Esophagus muscularis mucosa (tissue), 4 donors: Measurements from ENCODE around the gene ATP1B2. TPM values are rescaled to one million over a fixed set of nuclear protein-coding genes. Genes with fewer than 3 reads are reported as not detected.

Experiments used
- DNase-seq: peaks from one replicate; pipeline ENCODE4 v3.0.0-alpha.2; 2017; ENCODE audit errors: extremely low spot score
- H3K27ac ChIP-seq, 4 donors: fragments of 200-600 bp; sonication (generic); replicated peaks in 1 of 4; 1 replicate in 3 of 4; 2 replicates in 1 of 4; pipeline ENCODE4 v1.5.1; 2016 to 2019; ENCODE audit warnings: mild to moderate bottlenecking in 1 of 4
- H3K27me3 ChIP-seq, 4 donors: fragments of 200-600 bp; sonication (generic); one replicate each; pipeline versions ENCODE4 v1.5.1 to v1.6.0; 2016 to 2019
- H3K36me3 ChIP-seq, 4 donors: fragments of 200-600 bp; sonication (generic); one replicate each; pipeline ENCODE4 v1.5.1; 2016 to 2019
- H3K4me1 ChIP-seq, 4 donors: fragments of 200-600 bp; sonication (generic); one replicate each; pipeline ENCODE4 v1.5.1; 2016 to 2019
- H3K4me3 ChIP-seq, 4 donors: fragments of 200-600 bp; sonication (generic); 1 replicate in 2 of 4; 2 replicates in 2 of 4; pipeline ENCODE4 v1.5.1; 2016 to 2019; ENCODE audit warnings: mild to moderate bottlenecking in 4 of 4, moderate library complexity in 1 of 4
- H3K9me3 ChIP-seq, 4 donors: fragments of 200-600 bp; sonication (generic); 1 replicate in 3 of 4; 2 replicates in 1 of 4; pipeline ENCODE4 v1.5.1; 2016 to 2019
- EP300 ChIP-seq: sonication (generic); formaldehyde crosslinking; IDR thresholded peaks from one replicate; pipeline ENCODE4 v1.6.1; 2017; ENCODE audit warnings: antibody characterized with exemption
- POLR2A ChIP-seq: fragments of 450-650 bp; IDR thresholded peaks from one replicate; pipeline ENCODE4 v1.6.1; 2017; ENCODE audit warnings: antibody characterized with exemption, moderate library complexity, mild to moderate bottlenecking, low read depth
- POLR2AphosphoS5 ChIP-seq, 2 donors: sonication (generic); formaldehyde crosslinking; IDR thresholded peaks; one replicate each; pipeline ENCODE4 v1.6.1; 2017; ENCODE audit warnings: antibody characterized with exemption in 2 of 2
- WGBS: methylation state at CpG from one replicate; pipeline ENCODE4 v1.1.5; 2018; 5-methylcytosine and 5-hydroxymethylcytosine counted together
- intact Hi-C: fragments of 100-400 bp; cut with DNase I; formaldehyde crosslinking; loops from one replicate; pipeline ENCODE4 v1.15.1; 2023
- total RNA-seq, 4 donors: library from RNA; depleted of rRNA; stranded (reverse); fragments of >200 nt; gene quantifications; one replicate each; pipeline versions ENCODE4 v1.1.0 to v1.2.1, GENCODE V29; 2016
- TF ChIP-seq, protein P1 (sequence below), 3 experiments: fragments of 200-600 bp in 2 of 3; fragments of 450-650 bp in 1 of 3; sonication (generic) in 2 of 3; IDR thresholded peaks; one replicate each; pipeline ENCODE4 v1.5.1; 2017 to 2019; ENCODE audit warnings: antibody characterized with exemption in 3 of 3, mild to moderate bottlenecking in 2 of 3, moderate library complexity in 1 of 3

The ATP1B2 gene
- total RNA-seq, 4 donors from 2014 or later, result 1.6 to 2.9 (median 2.2) TPM

GRCh38 chr17:7703584-7704479, 53.1 kb downstream of the ATP1B2 start:
- DNase-seq, result no peak
- TF ChIP-seq POLR2A (no peak), EP300 (no peak), POLR2AphosphoS5 (IDR thresholded peaks at IDR 0.05) (no peak)
- TF ChIP-seq, protein P1, sequence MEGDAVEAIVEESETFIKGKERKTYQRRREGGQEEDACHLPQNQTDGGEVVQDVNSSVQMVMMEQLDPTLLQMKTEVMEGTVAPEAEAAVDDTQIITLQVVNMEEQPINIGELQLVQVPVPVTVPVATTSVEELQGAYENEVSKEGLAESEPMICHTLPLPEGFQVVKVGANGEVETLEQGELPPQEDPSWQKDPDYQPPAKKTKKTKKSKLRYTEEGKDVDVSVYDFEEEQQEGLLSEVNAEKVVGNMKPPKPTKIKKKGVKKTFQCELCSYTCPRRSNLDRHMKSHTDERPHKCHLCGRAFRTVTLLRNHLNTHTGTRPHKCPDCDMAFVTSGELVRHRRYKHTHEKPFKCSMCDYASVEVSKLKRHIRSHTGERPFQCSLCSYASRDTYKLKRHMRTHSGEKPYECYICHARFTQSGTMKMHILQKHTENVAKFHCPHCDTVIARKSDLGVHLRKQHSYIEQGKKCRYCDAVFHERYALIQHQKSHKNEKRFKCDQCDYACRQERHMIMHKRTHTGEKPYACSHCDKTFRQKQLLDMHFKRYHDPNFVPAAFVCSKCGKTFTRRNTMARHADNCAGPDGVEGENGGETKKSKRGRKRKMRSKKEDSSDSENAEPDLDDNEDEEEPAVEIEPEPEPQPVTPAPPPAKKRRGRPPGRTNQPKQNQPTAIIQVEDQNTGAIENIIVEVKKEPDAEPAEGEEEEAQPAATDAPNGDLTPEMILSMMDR (IDR thresholded peaks at IDR 0.05), result no peak
- Histone ChIP-seq H3K4me3 (peak overlapping the region in 1 of 4 donors; percentile 45), H3K9me3 (no peaks in the 10 kb centered on the region), H3K27me3 (peaks cover 0 to 85% (median 27%) of the 10 kb centered on the region in 4 donors), H3K36me3 (peaks cover 21 to 30% (median 28%) of the 10 kb centered on the region in 4 donors), H3K4me1 (peaks cover 16 to 27% (median 22%) of the 10 kb centered on the region in 4 donors), H3K27ac (no peak overlapping the region)
- WGBS, result 44% methylated on average over 24 of the region's 24 CpGs
- intact Hi-C loops, result no loop called here

DNA sequence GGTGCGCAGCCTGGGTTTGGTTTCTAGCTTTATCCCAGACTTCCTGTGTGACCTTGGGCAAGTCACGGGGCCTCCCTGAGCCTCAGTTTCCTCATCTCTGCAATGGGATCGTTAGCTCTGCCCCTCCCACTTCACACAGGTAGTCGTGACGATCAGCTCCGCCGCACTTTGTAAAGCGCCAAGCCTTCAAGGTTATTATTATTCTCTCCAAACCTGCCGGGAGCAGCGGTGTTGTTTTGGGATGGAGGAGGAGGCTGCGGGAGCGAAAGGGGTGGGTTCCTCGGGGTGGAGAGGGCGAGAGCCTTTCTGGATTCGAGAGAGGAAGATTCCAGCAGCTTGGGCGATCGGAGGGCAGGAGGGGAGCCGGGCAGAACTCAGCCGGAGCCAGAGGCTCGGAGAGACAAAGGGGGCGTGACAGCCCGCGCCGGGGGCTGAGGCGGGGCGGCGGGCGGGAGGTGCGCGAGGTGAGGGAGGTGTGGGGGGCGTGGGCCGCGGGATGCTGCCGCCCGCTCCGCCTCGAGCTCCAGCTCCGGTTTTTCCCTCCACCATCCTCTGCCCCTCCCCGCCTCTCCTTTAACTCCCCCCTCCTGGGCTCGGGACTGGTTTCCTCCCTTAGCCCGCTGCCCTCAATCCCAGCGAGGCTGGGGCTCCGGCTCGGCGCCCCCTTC, 54.0 kb downstream of the ATP1B2 start, which contains the start of gene EFNB3:
Gene EFNB3 (plus strand): TSS at position 602 of the 668 bp plus-strand sequence. CDS start 397 bp downstream, outside the sequence.
- WGBS, result 4% methylated on average over 24 of the region's 45 CpGs
- DNase-seq, result no peak
- H3K36me3 ChIP-seq, result peaks cover 21 to 30% (median 28%) of the 10 kb centered on the region in 4 donors
- intact Hi-C loops, result no loop called here
- TF ChIP-seq EP300 (no peak), POLR2A (no peak), POLR2AphosphoS5 (IDR thresholded peaks at IDR 0.05) (no peak)
- TF ChIP-seq, protein P1 (IDR thresholded peaks at IDR 0.05), result no peak
- no peaks in the 10 kb centered on the region for H3K9me3 ChIP-seq
- H3K4me3 ChIP-seq, result peak within 1 kb of the TSS; percentile 40 to 55 (median 44)
- H3K4me1 ChIP-seq, result peaks cover 16 to 27% (median 22%) of the 10 kb centered on the region in 4 donors
- H3K27ac ChIP-seq, result no peak within 1 kb of the TSS
- H3K27me3 ChIP-seq, result peaks cover 0 to 94% (median 27%) of the 10 kb centered on the region in 4 donors

GRCh38 chr17:7705269-7706255, 54.8 kb downstream of the ATP1B2 start:
- no peak overlapping the region for H3K27ac ChIP-seq
- DNase-seq, result no peak
- peaks cover 16 to 27% (median 22%) of the 10 kb centered on the region in 4 donors for H3K4me1 ChIP-seq
- 6% methylated on average over 26 of the region's 50 CpGs for WGBS
- TF ChIP-seq POLR2A (no peak), EP300 (no peak), POLR2AphosphoS5 (IDR thresholded peaks at IDR 0.05) (no peak)
- TF ChIP-seq, protein P1 (IDR thresholded peaks at IDR 0.05), result no peak
- peaks cover 21 to 29% (median 26%) of the 10 kb centered on the region in 4 donors for H3K36me3 ChIP-seq
- H3K27me3 ChIP-seq, result peaks cover 0 to 100% (median 27%) of the 10 kb centered on the region in 4 donors
- no peaks in the 10 kb centered on the region for H3K9me3 ChIP-seq
- peak overlapping the region; percentile 40 to 55 (median 44) for H3K4me3 ChIP-seq
- intact Hi-C loops, result no loop called here
